C4-2B (cell line): ENCODE data around the gene SHISA6.

Experiments used
- ZFX ChIP-seq: fragments of 450-650 bp; IDR thresholded peaks from 2 replicates; pipeline ENCODE4 v1.6.1; 2017
- TF ChIP-seq, protein P1 (sequence below): fragments of 450-650 bp; conservative IDR thresholded peaks from 2 replicates; pipeline ENCODE4 v1.5.1; 2017; ENCODE audit warnings: mild to moderate bottlenecking

DNA sequence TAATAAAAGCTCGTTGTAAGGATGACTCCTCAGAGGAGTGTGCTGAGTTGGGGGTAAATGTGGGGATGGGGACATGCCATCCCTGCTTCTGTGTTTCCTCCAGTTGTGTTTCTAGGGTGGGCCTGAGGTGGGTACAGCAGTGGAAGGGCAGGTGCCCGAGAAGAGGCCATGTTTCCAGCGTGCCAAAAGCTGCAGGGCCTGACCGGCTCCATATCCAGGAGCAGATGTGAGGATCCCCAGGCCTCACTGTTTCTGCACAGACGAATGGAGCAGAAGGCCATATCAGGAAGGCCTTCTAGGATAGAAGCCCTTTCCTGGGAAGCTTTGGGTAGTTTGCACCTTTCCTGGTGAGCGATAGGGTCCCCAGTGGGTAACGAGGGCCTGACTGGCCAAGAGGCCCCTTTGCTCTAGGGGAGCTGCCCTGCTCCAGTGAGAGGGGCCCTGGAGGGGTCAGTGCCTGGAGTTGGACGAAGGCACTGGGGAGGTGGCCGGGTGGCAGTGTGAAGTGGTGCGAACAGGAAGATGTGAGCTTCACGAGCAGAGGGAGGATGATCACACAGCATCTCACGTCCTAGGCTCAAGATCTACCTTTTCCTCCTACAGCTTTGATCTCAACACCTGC lies 62.9 kb downstream of the SHISA6 start:
- TF ChIP-seq, protein P1, sequence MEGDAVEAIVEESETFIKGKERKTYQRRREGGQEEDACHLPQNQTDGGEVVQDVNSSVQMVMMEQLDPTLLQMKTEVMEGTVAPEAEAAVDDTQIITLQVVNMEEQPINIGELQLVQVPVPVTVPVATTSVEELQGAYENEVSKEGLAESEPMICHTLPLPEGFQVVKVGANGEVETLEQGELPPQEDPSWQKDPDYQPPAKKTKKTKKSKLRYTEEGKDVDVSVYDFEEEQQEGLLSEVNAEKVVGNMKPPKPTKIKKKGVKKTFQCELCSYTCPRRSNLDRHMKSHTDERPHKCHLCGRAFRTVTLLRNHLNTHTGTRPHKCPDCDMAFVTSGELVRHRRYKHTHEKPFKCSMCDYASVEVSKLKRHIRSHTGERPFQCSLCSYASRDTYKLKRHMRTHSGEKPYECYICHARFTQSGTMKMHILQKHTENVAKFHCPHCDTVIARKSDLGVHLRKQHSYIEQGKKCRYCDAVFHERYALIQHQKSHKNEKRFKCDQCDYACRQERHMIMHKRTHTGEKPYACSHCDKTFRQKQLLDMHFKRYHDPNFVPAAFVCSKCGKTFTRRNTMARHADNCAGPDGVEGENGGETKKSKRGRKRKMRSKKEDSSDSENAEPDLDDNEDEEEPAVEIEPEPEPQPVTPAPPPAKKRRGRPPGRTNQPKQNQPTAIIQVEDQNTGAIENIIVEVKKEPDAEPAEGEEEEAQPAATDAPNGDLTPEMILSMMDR, result no peak
- TF ChIP-seq ZFX, result no peak
